ENCODE measurements around the gene KRCC1. TPM values are rescaled to one million over a fixed set of nuclear protein-coding genes. Genes with fewer than 3 reads are reported as not detected.

The KRCC1 gene
- total RNA-seq, 6 donors from 2014 or later, result 7.4 to 36.7 (median 18.3) TPM

DNA sequence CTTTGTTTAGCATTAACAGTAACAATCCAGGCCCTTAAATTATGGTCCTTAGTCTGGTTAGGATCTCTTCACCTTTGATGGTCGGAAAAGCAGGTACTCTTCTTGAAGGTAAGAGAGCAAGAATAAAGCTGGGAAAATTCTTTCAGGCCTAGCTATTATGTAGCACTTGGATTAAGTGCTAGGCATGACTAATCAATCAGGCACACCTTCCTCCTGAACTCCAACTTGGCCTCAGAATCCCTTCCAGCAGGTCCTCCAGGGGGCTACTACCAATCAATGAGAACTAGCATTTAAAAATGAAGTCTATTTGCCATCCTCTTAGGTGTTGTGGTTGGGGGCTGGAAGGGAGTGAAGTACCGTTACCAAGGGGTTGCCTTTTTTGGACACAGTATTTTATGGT is 15.8 kb upstream of the KRCC1 start:
- Histone ChIP-seq H3K9me3 (no peaks in the 10 kb centered on the region), H3K27me3 (no peaks in the 10 kb centered on the region), H3K4me3 (no peak overlapping the region), H3K27ac (no peak overlapping the region), H3K36me3 (no peaks in the 10 kb centered on the region), H3K4me1 (peaks cover 0 to 7% (median 2%) of the 10 kb centered on the region in 4 donors)
- no peak for DNase-seq
- WGBS, 2 donors, result 72 to 78% methylated on average over 2 of the region's 2 CpGs
- TF ChIP-seq POLR2AphosphoS5 (IDR thresholded peaks at IDR 0.05) (no peak), EP300 (IDR thresholded peaks at IDR 0.05) (no peak), CTCF (IDR thresholded peaks at IDR 0.05) (no peak), POLR2A (IDR thresholded peaks at IDR 0.05) (no peak)
- no peak for ATAC-seq (ENCODE audit: low FRiP score in 2 of 2)

- Histone ChIP-seq H3K4me1 (peaks cover 0 to 4% (median under 1%) of the 10 kb centered on the region in 4 donors), H3K27me3 (no peaks in the 10 kb centered on the region), H3K27ac (no peak overlapping the region), H3K36me3 (no peaks in the 10 kb centered on the region), H3K9me3 (no peaks in the 10 kb centered on the region), H3K4me3 (no peak overlapping the region)
- 75 to 86% methylated on average over 1 of the region's 1 CpG for WGBS, 2 donors
- no peak for ATAC-seq (ENCODE audit: low FRiP score in 2 of 2)
- TF ChIP-seq EP300 (IDR thresholded peaks at IDR 0.05) (no peak), POLR2AphosphoS5 (IDR thresholded peaks at IDR 0.05) (no peak), POLR2A (IDR thresholded peaks at IDR 0.05) (no peak)
- DNase-seq, result no peak
Measured at GRCh38 chr2:88070055-88070454, 14.5 kb upstream of the KRCC1 start.

GRCh38 chr2:88069117-88069516 is 13.5 kb upstream of the KRCC1 start:
- Histone ChIP-seq H3K9me3 (no peaks in the 10 kb centered on the region), H3K4me1 (no peaks in the 10 kb centered on the region), H3K27me3 (no peaks in the 10 kb centered on the region), H3K27ac (no peak overlapping the region), H3K4me3 (no peak overlapping the region), H3K36me3 (no peaks in the 10 kb centered on the region)
- DNase-seq, result no peak
- ATAC-seq (ENCODE audit: low FRiP score in 2 of 2), result no peak
- TF ChIP-seq EP300 (IDR thresholded peaks at IDR 0.05) (no peak), CTCF (IDR thresholded peaks at IDR 0.05) (no peak), POLR2A (IDR thresholded peaks at IDR 0.05) (no peak), POLR2AphosphoS5 (IDR thresholded peaks at IDR 0.05) (no peak)

GRCh38 chr2:88068044-88068443 is 12.5 kb upstream of the KRCC1 start:
- Histone ChIP-seq H3K27ac (no peak overlapping the region), H3K4me1 (no peaks in the 10 kb centered on the region), H3K36me3 (no peaks in the 10 kb centered on the region), H3K9me3 (no peaks in the 10 kb centered on the region), H3K27me3 (no peaks in the 10 kb centered on the region), H3K4me3 (no peak overlapping the region)
- ATAC-seq (ENCODE audit: low FRiP score in 2 of 2) (no peak), DNase-seq (no peak)
- TF ChIP-seq EP300 (IDR thresholded peaks at IDR 0.05) (no peak), POLR2A (IDR thresholded peaks at IDR 0.05) (no peak), CTCF (IDR thresholded peaks at IDR 0.05) (no peak), POLR2AphosphoS5 (IDR thresholded peaks at IDR 0.05) (no peak)
- 84 to 87% methylated on average over 2 of the region's 2 CpGs for WGBS, 2 donors

DNA sequence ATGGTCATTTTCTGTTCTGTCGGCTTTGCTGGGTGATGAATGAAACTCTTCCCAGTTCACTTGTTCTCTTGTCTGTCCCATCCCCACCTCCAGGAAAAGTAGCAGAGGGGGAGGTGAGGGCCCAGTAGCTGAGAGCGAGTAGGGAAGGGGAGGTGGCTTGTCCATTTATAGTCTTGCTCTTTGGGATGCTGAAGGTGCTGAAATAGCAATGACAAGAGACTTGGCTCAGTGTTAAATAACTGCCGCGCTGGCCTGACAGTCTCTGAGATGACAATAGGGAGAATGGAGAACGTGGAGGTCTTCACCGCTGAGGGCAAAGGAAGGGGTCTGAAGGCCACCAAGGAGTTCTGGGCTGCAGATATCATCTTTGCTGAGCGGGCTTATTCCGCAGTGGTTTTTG is 12.0 kb upstream of the KRCC1 start, which contains the start of gene SMYD1:
SMYD1 (plus strand) TSS at position 228 of the 400 bp plus-strand sequence; CDS start at position 268, 40 bp downstream.
- no peak within 1 kb of the TSS for H3K27ac ChIP-seq

More for the DNA sequence above, 12.0 kb upstream of the KRCC1 start, which contains the start of gene SMYD1:
- Histone ChIP-seq H3K4me3 (no peak within 1 kb of the TSS), H3K4me1 (no peaks in the 10 kb centered on the region), H3K9me3 (no peaks in the 10 kb centered on the region), H3K36me3 (no peaks in the 10 kb centered on the region), H3K27me3 (no peaks in the 10 kb centered on the region)
- TF ChIP-seq CTCF (IDR thresholded peaks at IDR 0.05), result no peak
- TF ChIP-seq POLR2A (IDR thresholded peaks at IDR 0.05), result no peak
- TF ChIP-seq EP300 (IDR thresholded peaks at IDR 0.05), result no peak
- no peak for TF ChIP-seq POLR2AphosphoS5 (IDR thresholded peaks at IDR 0.05)
- 83 to 88% methylated on average over 8 of the region's 8 CpGs for WGBS, 2 donors
- ATAC-seq (ENCODE audit: low FRiP score in 2 of 2), result no peak
- DNase-seq, result no peak
